Measurements from ENCODE around the gene DNM1. TPM values are rescaled to one million over a fixed set of nuclear protein-coding genes. Genes with fewer than 3 reads are reported as not detected.
A peak's percentile ranks its signal among the peaks of the same experiment; 100 is the strongest.

The DNM1 gene
- total and polyA plus RNA-seq, 4 donors = 0.29 to 5.9 (median 1.1) TPM

DNA sequence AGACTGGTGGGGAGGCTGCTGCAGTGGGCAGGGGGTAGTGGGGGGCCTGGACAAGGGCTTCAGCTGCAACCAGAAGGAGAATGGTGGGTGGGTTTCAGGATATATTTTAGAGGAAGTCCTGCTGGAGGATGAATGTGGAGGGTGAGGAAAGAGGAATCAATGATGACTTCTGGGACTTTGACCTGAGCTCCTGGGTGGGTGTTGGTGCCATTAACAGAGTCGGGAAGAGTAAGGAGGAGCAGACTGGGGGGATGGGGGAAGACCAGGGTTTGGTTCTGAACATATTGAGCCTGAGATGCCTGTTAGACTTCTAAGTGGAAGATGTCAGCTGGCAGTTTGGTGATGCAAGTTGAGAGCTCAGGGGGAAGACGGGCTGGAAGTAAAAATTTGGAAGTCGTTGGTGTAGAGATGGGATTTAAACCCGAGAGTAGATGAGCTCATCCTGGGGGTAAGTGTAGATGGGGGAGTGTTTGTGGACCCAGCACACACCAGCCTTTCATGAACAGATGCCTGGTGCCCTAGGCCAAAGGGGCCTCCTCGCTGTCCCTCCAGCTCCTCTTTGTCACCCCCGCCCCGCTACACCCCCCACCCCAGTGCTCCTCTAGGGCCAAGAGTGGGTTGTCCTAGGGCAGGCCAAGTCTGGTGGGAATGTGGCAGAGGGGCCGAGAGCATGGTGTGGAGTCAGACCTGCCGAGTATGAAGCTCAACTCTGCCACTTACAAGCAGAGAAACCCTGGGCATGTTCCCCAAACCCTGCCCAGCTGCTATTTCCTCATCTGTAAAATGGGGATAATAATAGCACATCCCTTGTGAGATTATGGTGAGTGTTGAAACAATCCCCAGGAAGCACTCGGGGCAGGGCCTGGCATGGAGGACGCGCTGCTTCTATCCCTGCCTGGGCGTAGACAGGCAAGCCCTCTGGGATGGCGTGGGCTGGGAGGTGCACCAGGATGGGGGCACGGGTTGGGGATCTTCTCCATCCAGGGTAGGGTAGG, 4.0 kb downstream of the DNM1 start:
- Histone ChIP-seq H3K4me3 (ENCODE audit: low read depth in 1 of 3, low read length in 3 of 3) (no peak overlapping the region), H3K9ac (ENCODE audit: low read depth in 1 of 2, low read length in 2 of 2) (no peak overlapping the region), H3K27me3 (ENCODE audit: control insufficient read depth in 4 of 4, insufficient read depth in 4 of 4, low read length in 3 of 4) (no peaks in the 10 kb centered on the region), H3K36me3 (ENCODE audit: control insufficient read depth in 4 of 4, insufficient read depth in 3 of 4, low read depth in 1 of 4, low read length in 3 of 4) (no peaks in the 10 kb centered on the region), H3K9me3 (ENCODE audit: control insufficient read depth in 4 of 4, low read length in 3 of 4) (no peaks in the 10 kb centered on the region), H3K4me1 (ENCODE audit: control insufficient read depth in 4 of 4, insufficient read depth in 4 of 4, low read length in 3 of 4) (peaks cover 7 to 63% (median 42%) of the 10 kb centered on the region in 4 donors), H3K27ac (ENCODE audit: low read depth in 1 of 2, low read length in 2 of 2) (peak overlapping the region in 1 of 2 donors; percentile 16)
- no peak for DNase-seq (ENCODE audit: low spot score)
- WGBS = 80% methylated on average over 15 of the region's 15 CpGs
- TF ChIP-seq GABPA (IDR thresholded peaks at IDR 0.05 in 1 of 2, conservative IDR thresholded peaks at IDR 0.05 in 1 of 2) = no peak
- TF ChIP-seq NR2F2 (IDR thresholded peaks at IDR 0.05) = no peak
- no peak for TF ChIP-seq YY1 (IDR thresholded peaks at IDR 0.05)
- TF ChIP-seq RXRA (IDR thresholded peaks at IDR 0.05) = no peak
- TF ChIP-seq FOXA2 (IDR thresholded peaks at IDR 0.05) = no peak
- no peak for TF ChIP-seq HNF4A (conservative IDR thresholded peaks at IDR 0.05)
- TF ChIP-seq FOXA1 (IDR thresholded peaks at IDR 0.05) = no peak
- no peak for TF ChIP-seq HNF4G (IDR thresholded peaks at IDR 0.05)
- TF ChIP-seq JUND (IDR thresholded peaks at IDR 0.05) = no peak
- no peak for TF ChIP-seq SP1 (IDR thresholded peaks at IDR 0.05)
- no peak for TF ChIP-seq ATF3 (IDR thresholded peaks at IDR 0.05)
- TF ChIP-seq REST (IDR thresholded peaks at IDR 0.05) = no peak
- TF ChIP-seq EGR1 (IDR thresholded peaks at IDR 0.05; ENCODE audit: low read depth in 2 of 2) = no peak
- TF ChIP-seq, protein P1, sequence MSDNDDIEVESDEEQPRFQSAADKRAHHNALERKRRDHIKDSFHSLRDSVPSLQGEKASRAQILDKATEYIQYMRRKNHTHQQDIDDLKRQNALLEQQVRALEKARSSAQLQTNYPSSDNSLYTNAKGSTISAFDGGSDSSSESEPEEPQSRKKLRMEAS (IDR thresholded peaks at IDR 0.05) = no peak
- no peak for TF ChIP-seq RAD21 (IDR thresholded peaks at IDR 0.05)
- TF ChIP-seq, protein P2, sequence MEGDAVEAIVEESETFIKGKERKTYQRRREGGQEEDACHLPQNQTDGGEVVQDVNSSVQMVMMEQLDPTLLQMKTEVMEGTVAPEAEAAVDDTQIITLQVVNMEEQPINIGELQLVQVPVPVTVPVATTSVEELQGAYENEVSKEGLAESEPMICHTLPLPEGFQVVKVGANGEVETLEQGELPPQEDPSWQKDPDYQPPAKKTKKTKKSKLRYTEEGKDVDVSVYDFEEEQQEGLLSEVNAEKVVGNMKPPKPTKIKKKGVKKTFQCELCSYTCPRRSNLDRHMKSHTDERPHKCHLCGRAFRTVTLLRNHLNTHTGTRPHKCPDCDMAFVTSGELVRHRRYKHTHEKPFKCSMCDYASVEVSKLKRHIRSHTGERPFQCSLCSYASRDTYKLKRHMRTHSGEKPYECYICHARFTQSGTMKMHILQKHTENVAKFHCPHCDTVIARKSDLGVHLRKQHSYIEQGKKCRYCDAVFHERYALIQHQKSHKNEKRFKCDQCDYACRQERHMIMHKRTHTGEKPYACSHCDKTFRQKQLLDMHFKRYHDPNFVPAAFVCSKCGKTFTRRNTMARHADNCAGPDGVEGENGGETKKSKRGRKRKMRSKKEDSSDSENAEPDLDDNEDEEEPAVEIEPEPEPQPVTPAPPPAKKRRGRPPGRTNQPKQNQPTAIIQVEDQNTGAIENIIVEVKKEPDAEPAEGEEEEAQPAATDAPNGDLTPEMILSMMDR (IDR thresholded peaks at IDR 0.05; ENCODE audit: low read depth, low read length, missing input control) = no peak
- no peak for TF ChIP-seq TAF1 (conservative IDR thresholded peaks at IDR 0.05)
- no peak for TF ChIP-seq ZBTB33 (IDR thresholded peaks at IDR 0.05)

All from liver (tissue), 9 donors.